Peyer's patch (tissue), 4 donors: ENCODE results near the gene SRGAP1. TPM values are rescaled to one million over a fixed set of nuclear protein-coding genes. Genes with fewer than 3 reads are reported as not detected.

Source experiments
- DNase-seq, 3 donors: peaks; one replicate each; pipeline ENCODE4 v3.0.0-alpha.2; 2017 to 2019
- H3K27ac ChIP-seq, 4 donors: fragments of 200-600 bp; sonication (generic); one replicate each; pipeline ENCODE4 v1.5.1; 2016 to 2019
- H3K27me3 ChIP-seq, 2 donors: fragments of 200-600 bp; sonication (generic); one replicate each; pipeline ENCODE4 v1.5.1; 2019
- H3K36me3 ChIP-seq, 3 donors: fragments of 200-600 bp; sonication (generic); one replicate each; pipeline ENCODE4 v1.5.1; 2016 to 2019
- H3K4me1 ChIP-seq, 4 donors: fragments of 200-600 bp; sonication (generic); one replicate each; pipeline ENCODE4 v1.5.1; 2016 to 2019
- H3K4me3 ChIP-seq, 4 donors: fragments of 200-600 bp; sonication (generic); 1 replicate in 3 of 4; 2 replicates in 1 of 4; pipeline ENCODE4 v1.5.1; 2016 to 2019; ENCODE audit warnings: mild to moderate bottlenecking in 1 of 4
- H3K9me3 ChIP-seq, 4 donors: fragments of 200-600 bp; sonication (generic); one replicate each; pipeline ENCODE4 v1.5.1; 2016 to 2019; ENCODE audit warnings: mild to moderate bottlenecking in 1 of 4
- CTCF ChIP-seq, 6 experiments: fragments of 450-650 bp in 4 of 6; fragments of 200-600 bp in 2 of 6; sonication (generic) in 1 of 6; IDR thresholded peaks; one replicate each; pipeline ENCODE4 v1.5.1; 2017 to 2019; ENCODE audit warnings: antibody characterized with exemption in 6 of 6, mild to moderate bottlenecking in 3 of 6, moderate library complexity in 1 of 6
- POLR2A ChIP-seq, 2 donors: fragments of 450-650 bp; IDR thresholded peaks; one replicate each; pipeline ENCODE4 v1.5.1; 2017; ENCODE audit warnings: antibody characterized with exemption in 2 of 2, mild to moderate bottlenecking in 2 of 2, moderate library complexity in 2 of 2
- total RNA-seq, 4 donors: library from RNA; depleted of rRNA; stranded (reverse); fragments of >200 nt; gene quantifications; one replicate each; pipeline ENCODE4 v1.1.0, GENCODE V29; 2016

The SRGAP1 gene
- total RNA-seq, 4 donors from 2014 or later = 5.8 to 92.4 (median 16.4) TPM

- H3K4me1 ChIP-seq = no peaks in the 10 kb centered on the region
- H3K27me3 ChIP-seq = no peaks in the 10 kb centered on the region
- no peak for DNase-seq
- TF ChIP-seq CTCF (IDR thresholded peaks at IDR 0.05) = no peak
- no peak for TF ChIP-seq POLR2A (IDR thresholded peaks at IDR 0.05)
- no peaks in the 10 kb centered on the region for H3K36me3 ChIP-seq
- H3K27ac ChIP-seq = no peak overlapping the region
- H3K9me3 ChIP-seq = no peaks in the 10 kb centered on the region
- H3K4me3 ChIP-seq = no peak overlapping the region
Measured at GRCh38 chr12:63805704-63806672, 38.5 kb upstream of the SRGAP1 start.

GRCh38 chr12:63808631-63809030, 35.9 kb upstream of the SRGAP1 start:
- Histone ChIP-seq H3K9me3 (no peaks in the 10 kb centered on the region), H3K4me3 (no peak overlapping the region), H3K27me3 (no peaks in the 10 kb centered on the region), H3K36me3 (no peaks in the 10 kb centered on the region), H3K27ac (no peak overlapping the region), H3K4me1 (no peaks in the 10 kb centered on the region)
- DNase-seq = no peak
- no peak for TF ChIP-seq POLR2A (IDR thresholded peaks at IDR 0.05)
- TF ChIP-seq CTCF (IDR thresholded peaks at IDR 0.05) = no peak

- no peak overlapping the region for H3K27ac ChIP-seq
- H3K36me3 ChIP-seq = no peaks in the 10 kb centered on the region
- no peak for TF ChIP-seq CTCF (IDR thresholded peaks at IDR 0.05)
- no peak for TF ChIP-seq POLR2A (IDR thresholded peaks at IDR 0.05)
- H3K4me3 ChIP-seq = no peak overlapping the region
- DNase-seq = no peak
- H3K4me1 ChIP-seq = no peaks in the 10 kb centered on the region
- H3K9me3 ChIP-seq = no peaks in the 10 kb centered on the region
- H3K27me3 ChIP-seq = no peaks in the 10 kb centered on the region
Measured at GRCh38 chr12:63809566-63809965, 34.9 kb upstream of the SRGAP1 start.

GRCh38 chr12:63811334-63811733, 33.2 kb upstream of the SRGAP1 start:
- Histone ChIP-seq H3K36me3 (no peaks in the 10 kb centered on the region), H3K27ac (no peak overlapping the region), H3K9me3 (no peaks in the 10 kb centered on the region), H3K4me3 (no peak overlapping the region), H3K4me1 (no peaks in the 10 kb centered on the region), H3K27me3 (no peaks in the 10 kb centered on the region)
- no peak for TF ChIP-seq POLR2A (IDR thresholded peaks at IDR 0.05)
- no peak for TF ChIP-seq CTCF (IDR thresholded peaks at IDR 0.05)
- no peak for DNase-seq

- no peaks in the 10 kb centered on the region for H3K27me3 ChIP-seq
- no peak for DNase-seq
- TF ChIP-seq CTCF (IDR thresholded peaks at IDR 0.05) = no peak
- TF ChIP-seq POLR2A (IDR thresholded peaks at IDR 0.05) = no peak
Measured at GRCh38 chr12:63811755-63812154, 32.7 kb upstream of the SRGAP1 start.

More at GRCh38 chr12:63811755-63812154, 32.7 kb upstream of the SRGAP1 start:
- no peaks in the 10 kb centered on the region for H3K9me3 ChIP-seq
- no peaks in the 10 kb centered on the region for H3K4me1 ChIP-seq
- H3K27ac ChIP-seq = no peak overlapping the region
- H3K4me3 ChIP-seq = no peak overlapping the region
- H3K36me3 ChIP-seq = no peaks in the 10 kb centered on the region
